Measurements from ENCODE around the gene SSC5D.

GRCh38 chr19:55485439-55486011 lies 2.7 kb upstream of the SSC5D start:
- TF ChIP-seq EZH2 (IDR thresholded peaks at IDR 0.05; ENCODE audit: borderline replicate concordance, low read depth, low read length) (no peak), CTCF (IDR thresholded peaks at IDR 0.05 in 2 of 3, conservative IDR thresholded peaks at IDR 0.05 in 1 of 3; ENCODE audit: insufficient read depth in 2 of 3, low read depth in 1 of 3, low read length in 3 of 3) (0 out of 6 replicates have a peak, but pooled peaks of 1 of the 3 experiments have one; percentile 3), L3MBTL2 (IDR thresholded peaks at IDR 0.05) (no peak), IRF2 (CRISPR knock-in tag; IDR thresholded peaks at IDR 0.05) (no peak), POLR2A (conservative IDR thresholded peaks at IDR 0.05) (peak; percentile 4), REST (IDR thresholded peaks at IDR 0.05; ENCODE audit: borderline replicate concordance) (no peak), REST (CRISPR knock-in tag; IDR thresholded peaks at IDR 0.05; ENCODE audit: low read depth) (no peak), ZNF780A (CRISPR knock-in tag; IDR thresholded peaks at IDR 0.05) (no peak), SMARCC2 (IDR thresholded peaks at IDR 0.05; ENCODE audit: low read depth) (no peak), FOSL1 (tag; conservative IDR thresholded peaks at IDR 0.05) (no peak)
